HG02798 (cell line): ENCODE measurements around the gene CTCFL.

Experiments used
- ATAC-seq: cut with Tn5 transposase; IDR thresholded peaks from one replicate; pipeline ENCODE4 v1.9.1; 2021; ENCODE audit warnings: mild to moderate bottlenecking; ENCODE audit not compliant: unreplicated experiment, poor library complexity

The CTCFL gene

GRCh38 chr20:57540890-57541580, 16.1 kb upstream of the CTCFL start:
- no peak for ATAC-seq

- no peak for ATAC-seq
These were observed 14.9 kb upstream of the CTCFL start for GRCh38 chr20:57539889-57540288.

- no peak for ATAC-seq
These were observed 12.9 kb upstream of the CTCFL start for GRCh38 chr20:57537822-57538221.

- ATAC-seq, result no peak
These were observed 12.1 kb upstream of the CTCFL start for GRCh38 chr20:57536771-57537724.

- no peak for ATAC-seq
These were observed 11.3 kb upstream of the CTCFL start for GRCh38 chr20:57536120-57536708.

GRCh38 chr20:57535297-57535696, 10.4 kb upstream of the CTCFL start:
- no peak for ATAC-seq

- ATAC-seq, result no peak
These were observed 7.2 kb upstream of the CTCFL start for GRCh38 chr20:57532104-57532503.

GRCh38 chr20:57530327-57530981, 5.5 kb upstream of the CTCFL start:
- no peak for ATAC-seq

- no peak for ATAC-seq
These were observed 4.9 kb upstream of the CTCFL start for GRCh38 chr20:57529810-57530209.

GRCh38 chr20:57529160-57529585, 4.2 kb upstream of the CTCFL start:
- ATAC-seq, result no peak

- no peak for ATAC-seq
These were observed 3.2 kb upstream of the CTCFL start for GRCh38 chr20:57528148-57528547.

- ATAC-seq, result no peak
These were observed 2.8 kb upstream of the CTCFL start for GRCh38 chr20:57527728-57528127.

- no peak for ATAC-seq
These were observed 2.0 kb upstream of the CTCFL start for GRCh38 chr20:57526885-57527460.

- ATAC-seq, result no peak
These were observed 1.3 kb upstream of the CTCFL start for GRCh38 chr20:57526087-57526884.

- ATAC-seq, result no peak
These were observed 567 bp upstream of the CTCFL start for GRCh38 chr20:57525328-57526086.

GRCh38 chr20:57523782-57524181, 1.2 kb downstream of the CTCFL start:
- ATAC-seq, result no peak

- ATAC-seq, result no peak
These were observed 2.4 kb downstream of the CTCFL start for GRCh38 chr20:57522380-57523140.

- no peak for ATAC-seq
These were observed 7.0 kb downstream of the CTCFL start for GRCh38 chr20:57517904-57518303.
